Measurements from ENCODE around the gene C6orf141. TPM values are rescaled to one million over a fixed set of nuclear protein-coding genes. Genes with fewer than 3 reads are reported as not detected.

The C6orf141 gene
- total and polyA plus RNA-seq, 2 experiments from 2014 or later: 5.2 to 6.4 TPM

DNA sequence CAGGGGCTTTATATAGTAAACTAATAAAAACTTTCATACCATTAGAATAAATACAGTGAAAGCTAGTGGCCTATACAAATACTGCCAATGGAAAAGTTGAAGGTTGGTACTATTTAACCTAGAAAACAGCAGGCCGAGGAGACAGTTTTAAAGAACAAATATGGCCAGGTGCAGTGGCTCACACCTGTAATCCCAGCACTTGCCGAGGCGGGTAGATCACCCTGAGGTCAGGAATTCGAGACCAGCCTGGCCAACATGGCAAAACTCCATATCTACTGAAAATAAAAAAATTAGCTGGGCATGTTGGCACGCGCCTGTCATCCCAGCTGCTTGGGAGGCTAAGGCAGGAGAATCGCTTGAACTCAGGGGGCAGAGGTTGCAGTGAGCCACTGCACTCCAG, 25.9 kb upstream of the C6orf141 start:
- Histone ChIP-seq H3K27ac (ENCODE audit: low read depth) (no peak overlapping the region), H3K4me3 (no peak overlapping the region), H4K20me1 (replicated peaks; ENCODE audit: insufficient read depth) (no peaks in the 10 kb centered on the region), H3F3A (replicated peaks; ENCODE audit: low read depth) (no peaks in the 10 kb centered on the region), H3K27me3 (ENCODE audit: insufficient read depth) (no peaks in the 10 kb centered on the region), H3K4me1 (ENCODE audit: insufficient read depth) (peaks cover 6% of the 10 kb centered on the region), H2AFZ (no peak overlapping the region), H3K4me2 (no peak overlapping the region), H3K36me3 (ENCODE audit: insufficient read depth) (no peaks in the 10 kb centered on the region), H3K79me2 (replicated peaks; ENCODE audit: insufficient read depth) (no peaks in the 10 kb centered on the region), H3K9me2 (ENCODE audit: insufficient read depth) (no peaks in the 10 kb centered on the region)
- H3K4me3 Mint-ChIP-seq: no peak overlapping the region
- H3K9me3 Mint-ChIP-seq: no peaks in the 10 kb centered on the region
- ATAC-seq: no peak
- no peak for DNase-seq (ENCODE audit: low spot score)
- peaks cover 3% of the 10 kb centered on the region for H3K27me3 Mint-ChIP-seq (ENCODE audit: insufficient read depth, low read depth, poor library complexity)
- no peak overlapping the region for H3K27ac Mint-ChIP-seq
- no peaks in the 10 kb centered on the region for H3K36me3 Mint-ChIP-seq (ENCODE audit: low read depth)
- TF ChIP-seq JUNB (IDR thresholded peaks at IDR 0.05; ENCODE audit: unreplicated experiment) (no peak), ZNF114 (CRISPR knock-in tag; IDR thresholded peaks at IDR 0.05) (no peak), EZH2 (IDR thresholded peaks at IDR 0.05; ENCODE audit: low read depth, unreplicated experiment) (no peak)
- H3K4me1 Mint-ChIP-seq: peaks cover 8% of the 10 kb centered on the region

- DNase-seq (ENCODE audit: low spot score) (peak; percentile 2), ATAC-seq (peak; percentile 24; the same call in 1 of the 3 replicates)
- H3K27me3 Mint-ChIP-seq (ENCODE audit: insufficient read depth, low read depth, poor library complexity): peaks cover 3% of the 10 kb centered on the region
- Histone ChIP-seq H4K20me1 (replicated peaks; ENCODE audit: insufficient read depth) (no peaks in the 10 kb centered on the region), H2AFZ (peak overlapping the region; percentile 74), H3K4me2 (no peak overlapping the region), H3K9me2 (ENCODE audit: insufficient read depth) (no peaks in the 10 kb centered on the region), H3F3A (replicated peaks; ENCODE audit: low read depth) (no peaks in the 10 kb centered on the region), H3K36me3 (ENCODE audit: insufficient read depth) (no peaks in the 10 kb centered on the region), H3K4me3 (no peak overlapping the region), H3K79me2 (replicated peaks; ENCODE audit: insufficient read depth) (no peaks in the 10 kb centered on the region), H3K27me3 (ENCODE audit: insufficient read depth) (no peaks in the 10 kb centered on the region), H3K27ac (ENCODE audit: low read depth) (no peak overlapping the region), H3K4me1 (ENCODE audit: insufficient read depth) (peaks cover 6% of the 10 kb centered on the region)
- no peak overlapping the region for H3K27ac Mint-ChIP-seq
- no peaks in the 10 kb centered on the region for H3K9me3 Mint-ChIP-seq
- TF ChIP-seq CREB1 (CRISPR knock-in tag; IDR thresholded peaks at IDR 0.05; ENCODE audit: low read depth): no peak
- no peak overlapping the region for H3K4me3 Mint-ChIP-seq
- H3K36me3 Mint-ChIP-seq (ENCODE audit: low read depth): no peaks in the 10 kb centered on the region
- peaks cover 8% of the 10 kb centered on the region for H3K4me1 Mint-ChIP-seq
Measured at GRCh38 chr6:49526598-49526997, 23.9 kb upstream of the C6orf141 start.

- peak overlapping the region; percentile 74 for H2AFZ ChIP-seq
- peak; percentile 30; the same call in 2 of the 3 replicates for ATAC-seq
- no peaks in the 10 kb centered on the region for H3K36me3 Mint-ChIP-seq (ENCODE audit: low read depth)
- TF ChIP-seq, protein P1, sequence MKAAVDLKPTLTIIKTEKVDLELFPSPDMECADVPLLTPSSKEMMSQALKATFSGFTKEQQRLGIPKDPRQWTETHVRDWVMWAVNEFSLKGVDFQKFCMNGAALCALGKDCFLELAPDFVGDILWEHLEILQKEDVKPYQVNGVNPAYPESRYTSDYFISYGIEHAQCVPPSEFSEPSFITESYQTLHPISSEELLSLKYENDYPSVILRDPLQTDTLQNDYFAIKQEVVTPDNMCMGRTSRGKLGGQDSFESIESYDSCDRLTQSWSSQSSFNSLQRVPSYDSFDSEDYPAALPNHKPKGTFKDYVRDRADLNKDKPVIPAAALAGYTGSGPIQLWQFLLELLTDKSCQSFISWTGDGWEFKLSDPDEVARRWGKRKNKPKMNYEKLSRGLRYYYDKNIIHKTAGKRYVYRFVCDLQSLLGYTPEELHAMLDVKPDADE (IDR thresholded peaks at IDR 0.05): no peak
- no peak for TF ChIP-seq CREB1 (CRISPR knock-in tag; IDR thresholded peaks at IDR 0.05; ENCODE audit: low read depth)
- TF ChIP-seq, protein P2, sequence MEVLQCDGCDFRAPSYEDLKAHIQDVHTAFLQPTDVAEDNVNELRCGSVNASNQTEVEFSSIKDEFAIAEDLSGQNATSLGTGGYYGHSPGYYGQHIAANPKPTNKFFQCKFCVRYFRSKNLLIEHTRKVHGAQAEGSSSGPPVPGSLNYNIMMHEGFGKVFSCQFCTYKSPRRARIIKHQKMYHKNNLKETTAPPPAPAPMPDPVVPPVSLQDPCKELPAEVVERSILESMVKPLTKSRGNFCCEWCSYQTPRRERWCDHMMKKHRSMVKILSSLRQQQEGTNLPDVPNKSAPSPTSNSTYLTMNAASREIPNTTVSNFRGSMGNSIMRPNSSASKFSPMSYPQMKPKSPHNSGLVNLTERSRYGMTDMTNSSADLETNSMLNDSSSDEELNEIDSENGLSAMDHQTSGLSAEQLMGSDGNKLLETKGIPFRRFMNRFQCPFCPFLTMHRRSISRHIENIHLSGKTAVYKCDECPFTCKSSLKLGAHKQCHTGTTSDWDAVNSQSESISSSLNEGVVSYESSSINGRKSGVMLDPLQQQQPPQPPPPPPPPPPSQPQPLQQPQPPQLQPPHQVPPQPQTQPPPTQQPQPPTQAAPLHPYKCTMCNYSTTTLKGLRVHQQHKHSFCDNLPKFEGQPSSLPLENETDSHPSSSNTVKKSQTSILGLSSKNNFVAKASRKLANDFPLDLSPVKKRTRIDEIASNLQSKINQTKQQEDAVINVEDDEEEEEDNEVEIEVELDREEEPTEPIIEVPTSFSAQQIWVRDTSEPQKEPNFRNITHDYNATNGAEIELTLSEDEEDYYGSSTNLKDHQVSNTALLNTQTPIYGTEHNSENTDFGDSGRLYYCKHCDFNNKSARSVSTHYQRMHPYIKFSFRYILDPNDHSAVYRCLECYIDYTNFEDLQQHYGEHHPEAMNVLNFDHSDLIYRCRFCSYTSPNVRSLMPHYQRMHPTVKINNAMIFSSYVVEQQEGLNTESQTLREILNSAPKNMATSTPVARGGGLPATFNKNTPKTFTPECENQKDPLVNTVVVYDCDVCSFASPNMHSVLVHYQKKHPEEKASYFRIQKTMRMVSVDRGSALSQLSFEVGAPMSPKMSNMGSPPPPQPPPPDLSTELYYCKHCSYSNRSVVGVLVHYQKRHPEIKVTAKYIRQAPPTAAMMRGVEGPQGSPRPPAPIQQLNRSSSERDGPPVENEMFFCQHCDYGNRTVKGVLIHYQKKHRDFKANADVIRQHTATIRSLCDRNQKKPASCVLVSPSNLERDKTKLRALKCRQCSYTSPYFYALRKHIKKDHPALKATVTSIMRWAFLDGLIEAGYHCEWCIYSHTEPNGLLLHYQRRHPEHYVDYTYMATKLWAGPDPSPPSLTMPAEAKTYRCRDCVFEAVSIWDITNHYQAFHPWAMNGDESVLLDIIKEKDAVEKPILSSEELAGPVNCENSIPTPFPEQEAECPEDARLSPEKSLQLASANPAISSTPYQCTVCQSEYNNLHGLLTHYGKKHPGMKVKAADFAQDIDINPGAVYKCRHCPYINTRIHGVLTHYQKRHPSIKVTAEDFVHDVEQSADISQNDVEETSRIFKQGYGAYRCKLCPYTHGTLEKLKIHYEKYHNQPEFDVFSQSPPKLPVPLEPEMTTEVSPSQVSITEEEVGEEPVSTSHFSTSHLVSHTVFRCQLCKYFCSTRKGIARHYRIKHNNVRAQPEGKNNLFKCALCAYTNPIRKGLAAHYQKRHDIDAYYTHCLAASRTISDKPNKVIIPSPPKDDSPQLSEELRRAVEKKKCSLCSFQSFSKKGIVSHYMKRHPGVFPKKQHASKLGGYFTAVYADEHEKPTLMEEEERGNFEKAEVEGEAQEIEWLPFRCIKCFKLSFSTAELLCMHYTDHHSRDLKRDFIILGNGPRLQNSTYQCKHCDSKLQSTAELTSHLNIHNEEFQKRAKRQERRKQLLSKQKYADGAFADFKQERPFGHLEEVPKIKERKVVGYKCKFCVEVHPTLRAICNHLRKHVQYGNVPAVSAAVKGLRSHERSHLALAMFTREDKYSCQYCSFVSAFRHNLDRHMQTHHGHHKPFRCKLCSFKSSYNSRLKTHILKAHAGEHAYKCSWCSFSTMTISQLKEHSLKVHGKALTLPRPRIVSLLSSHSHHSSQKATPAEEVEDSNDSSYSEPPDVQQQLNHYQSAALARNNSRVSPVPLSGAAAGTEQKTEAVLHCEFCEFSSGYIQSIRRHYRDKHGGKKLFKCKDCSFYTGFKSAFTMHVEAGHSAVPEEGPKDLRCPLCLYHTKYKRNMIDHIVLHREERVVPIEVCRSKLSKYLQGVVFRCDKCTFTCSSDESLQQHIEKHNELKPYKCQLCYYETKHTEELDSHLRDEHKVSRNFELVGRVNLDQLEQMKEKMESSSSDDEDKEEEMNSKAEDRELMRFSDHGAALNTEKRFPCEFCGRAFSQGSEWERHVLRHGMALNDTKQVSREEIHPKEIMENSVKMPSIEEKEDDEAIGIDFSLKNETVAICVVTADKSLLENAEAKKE (CRISPR knock-in tag; IDR thresholded peaks at IDR 0.05): no peak
- TF ChIP-seq ZNF114 (CRISPR knock-in tag; IDR thresholded peaks at IDR 0.05): no peak
- no peak for TF ChIP-seq NANOG (IDR thresholded peaks at IDR 0.05; ENCODE audit: borderline replicate concordance)
- TF ChIP-seq JUNB (IDR thresholded peaks at IDR 0.05; ENCODE audit: unreplicated experiment): no peak
- TF ChIP-seq EZH2 (IDR thresholded peaks at IDR 0.05; ENCODE audit: low read depth, unreplicated experiment): no peak
- TF ChIP-seq CTCF (conservative IDR thresholded peaks at IDR 0.05; ENCODE audit: low read depth in 2 of 2): no peak
Measured at GRCh38 chr6:49527320-49527719, 23.1 kb upstream of the C6orf141 start.

More at GRCh38 chr6:49527320-49527719, 23.1 kb upstream of the C6orf141 start:
- Histone ChIP-seq H3K4me3 (no peak overlapping the region), H3K4me2 (no peak overlapping the region), H3K27me3 (ENCODE audit: insufficient read depth) (no peaks in the 10 kb centered on the region), H3K36me3 (ENCODE audit: insufficient read depth) (no peaks in the 10 kb centered on the region), H3F3A (replicated peaks; ENCODE audit: low read depth) (no peaks in the 10 kb centered on the region), H3K9me2 (ENCODE audit: insufficient read depth) (no peaks in the 10 kb centered on the region), H3K79me2 (replicated peaks; ENCODE audit: insufficient read depth) (no peaks in the 10 kb centered on the region), H3K27ac (ENCODE audit: low read depth) (no peak overlapping the region), H4K20me1 (replicated peaks; ENCODE audit: insufficient read depth) (no peaks in the 10 kb centered on the region), H3K4me1 (ENCODE audit: insufficient read depth) (peaks cover 6% of the 10 kb centered on the region)
- H3K9me3 Mint-ChIP-seq: no peaks in the 10 kb centered on the region
- peaks cover 8% of the 10 kb centered on the region for H3K4me1 Mint-ChIP-seq
- peak; percentile 14 for DNase-seq (ENCODE audit: low spot score)
- no peak overlapping the region for H3K27ac Mint-ChIP-seq
- peaks cover 3% of the 10 kb centered on the region for H3K27me3 Mint-ChIP-seq (ENCODE audit: insufficient read depth, low read depth, poor library complexity)
- no peak overlapping the region for H3K4me3 Mint-ChIP-seq

Measured in GM23338 (cell line).